Measurements from ENCODE around the gene ALDH2. TPM values are rescaled to one million over a fixed set of nuclear protein-coding genes. Genes with fewer than 3 reads are reported as not detected.
"Not testable (repeated sequence)": the region's sequence is repeated elsewhere in the genome, so short reads cannot be mapped to it uniquely, and the experiment has no call there.

The ALDH2 gene
- total and polyA plus RNA-seq, 9 donors: 14.6 to 52.6 (median 38.7) TPM

DNA sequence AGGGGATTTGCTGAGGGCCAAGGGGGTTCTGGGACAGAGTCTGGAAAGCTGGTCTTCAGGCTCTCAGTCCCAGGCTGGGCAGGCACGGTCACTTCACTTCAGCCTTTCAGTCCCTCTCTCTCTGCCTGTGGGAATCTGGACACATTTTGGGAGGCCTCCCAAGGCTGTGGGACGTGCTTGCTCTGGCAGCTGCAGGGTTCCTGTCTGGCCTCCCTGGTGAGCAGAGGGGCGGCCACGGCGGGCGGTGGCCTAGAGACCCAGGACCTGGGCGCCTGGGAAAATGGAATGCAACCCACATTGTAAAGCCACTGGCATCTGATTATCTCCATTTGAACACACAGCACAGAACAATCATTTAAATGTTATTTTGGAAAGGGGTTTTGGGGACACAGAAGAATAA is 10.1 kb upstream of the ALDH2 start:
- H3K9me3 ChIP-seq (replicated peaks; ENCODE audit: control insufficient read depth, low read depth, low read length): no peaks in the 10 kb centered on the region
- H3K4me1 ChIP-seq (ENCODE audit: control insufficient read depth, insufficient read depth, low read length): peaks cover 14% of the 10 kb centered on the region
- H3K36me3 ChIP-seq (ENCODE audit: control insufficient read depth, insufficient read depth, low read length): peaks cover 40% of the 10 kb centered on the region
- H3K4me3 ChIP-seq (ENCODE audit: low read length): no peak overlapping the region
- no peak overlapping the region for H3K27ac ChIP-seq (ENCODE audit: low read length)
- WGBS (ENCODE audit: insufficient coverage): 20% methylated on average over 1 of the region's 7 CpGs
- no peaks in the 10 kb centered on the region for H3K27me3 ChIP-seq (ENCODE audit: control insufficient read depth, insufficient read depth, low read length)
- DNase-seq: no peak

DNA sequence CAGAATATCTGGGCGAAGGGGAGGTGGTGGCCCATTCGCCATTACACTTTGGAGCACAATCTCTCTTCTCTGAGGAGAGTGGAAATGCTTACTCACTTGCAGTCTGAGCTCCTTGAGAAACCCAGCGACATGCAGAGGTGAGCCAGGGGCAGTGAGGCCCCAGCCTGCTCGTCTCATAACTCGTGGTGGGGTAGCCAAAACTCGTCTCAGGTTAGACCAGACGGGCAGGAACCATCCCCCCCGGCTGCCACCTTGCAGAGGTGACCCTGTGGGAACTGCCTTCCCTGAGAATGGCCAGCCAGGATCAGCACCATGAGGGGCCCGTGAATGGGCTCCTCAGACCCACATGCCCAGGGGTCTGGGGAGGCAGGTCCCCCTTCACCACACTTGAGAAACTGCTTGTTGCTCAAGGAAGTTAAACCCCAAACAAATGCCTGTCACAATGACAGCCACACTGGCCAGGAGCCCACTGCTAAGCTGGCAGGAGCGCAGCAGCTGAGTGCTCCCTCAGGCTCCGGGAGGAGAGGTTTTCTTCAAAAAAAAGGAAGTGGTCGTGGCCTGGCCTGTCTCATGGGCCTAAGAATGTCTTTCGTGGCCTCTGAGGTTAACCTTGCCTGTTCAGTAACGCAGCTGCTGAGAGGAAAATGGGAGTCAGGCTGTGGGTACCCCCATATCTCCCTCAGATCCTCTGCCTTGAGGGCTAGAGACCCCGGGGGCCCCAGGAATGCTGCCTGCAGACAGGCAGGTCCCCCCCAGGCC is 9.2 kb upstream of the ALDH2 start:
- Histone ChIP-seq H3K27ac (ENCODE audit: low read length) (peak overlapping the region; percentile 13), H3K4me1 (ENCODE audit: control insufficient read depth, insufficient read depth, low read length) (peaks cover 14% of the 10 kb centered on the region), H3K9me3 (replicated peaks; ENCODE audit: control insufficient read depth, low read depth, low read length) (no peaks in the 10 kb centered on the region), H3K36me3 (ENCODE audit: control insufficient read depth, insufficient read depth, low read length) (peaks cover 40% of the 10 kb centered on the region), H3K27me3 (ENCODE audit: control insufficient read depth, insufficient read depth, low read length) (no peaks in the 10 kb centered on the region), H3K4me3 (ENCODE audit: low read length) (no peak overlapping the region)
- DNase-seq: peak; percentile 59
- WGBS (ENCODE audit: insufficient coverage): 51% methylated on average over 8 of the region's 15 CpGs

DNA sequence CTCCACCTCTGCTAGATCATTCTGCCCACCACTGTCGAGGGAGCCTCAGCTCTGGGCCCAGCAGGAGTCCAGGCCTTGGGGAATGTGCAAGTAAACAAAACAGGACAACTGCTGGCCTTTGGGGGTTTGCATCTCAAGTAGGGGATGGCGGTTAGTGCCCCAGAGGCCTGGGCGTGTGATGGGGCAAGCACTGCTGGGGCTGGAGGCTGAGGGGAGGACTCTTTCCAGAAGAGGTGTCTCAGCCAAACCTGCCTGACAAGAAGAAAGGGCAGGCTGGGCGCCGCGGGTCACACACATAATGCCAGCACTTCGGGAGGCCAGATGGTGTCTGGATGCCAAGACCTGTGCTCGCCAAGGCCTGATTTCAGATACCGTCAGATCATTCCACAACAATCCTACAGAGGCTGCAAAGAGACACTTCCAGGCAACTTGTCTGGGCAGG is 8.6 kb upstream of the ALDH2 start:
- Histone ChIP-seq H3K4me3 (ENCODE audit: low read length) (no peak overlapping the region), H3K27me3 (ENCODE audit: control insufficient read depth, insufficient read depth, low read length) (no peaks in the 10 kb centered on the region), H3K9me3 (replicated peaks; ENCODE audit: control insufficient read depth, low read depth, low read length) (no peaks in the 10 kb centered on the region), H3K36me3 (ENCODE audit: control insufficient read depth, insufficient read depth, low read length) (peaks cover 40% of the 10 kb centered on the region), H3K4me1 (ENCODE audit: control insufficient read depth, insufficient read depth, low read length) (peaks cover 14% of the 10 kb centered on the region), H3K27ac (ENCODE audit: low read length) (no peak overlapping the region)
- no peak for DNase-seq
- WGBS (ENCODE audit: insufficient coverage): 62% methylated on average over 4 of the region's 9 CpGs

DNA sequence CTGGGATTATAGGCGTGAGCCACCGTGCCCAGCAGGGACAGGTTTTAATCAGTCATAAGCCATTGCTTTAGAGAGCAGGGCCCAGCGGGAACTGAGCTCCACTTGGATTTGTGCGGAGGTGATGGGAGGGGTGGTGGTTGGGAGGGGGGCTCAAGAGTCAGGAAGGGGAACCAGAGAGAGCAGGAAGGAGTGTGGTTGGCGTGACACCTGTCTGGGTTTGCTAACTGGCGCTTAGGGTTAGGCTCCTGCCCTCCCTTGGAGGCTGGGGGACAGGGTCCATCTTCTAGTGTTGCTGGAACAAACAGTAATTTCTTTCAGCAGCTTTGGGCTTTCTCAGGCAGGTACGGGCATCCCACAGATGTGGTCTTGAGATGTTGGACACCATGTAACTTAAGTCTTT is 7.5 kb upstream of the ALDH2 start:
- peaks cover 32% of the 10 kb centered on the region for H3K36me3 ChIP-seq (ENCODE audit: control insufficient read depth, insufficient read depth, low read length)
- no peak overlapping the region for H3K27ac ChIP-seq (ENCODE audit: low read length)
- H3K4me3 ChIP-seq (ENCODE audit: low read length): no peak overlapping the region
- WGBS (ENCODE audit: insufficient coverage): 78% methylated on average over 7 of the region's 7 CpGs
- peaks cover 14% of the 10 kb centered on the region for H3K4me1 ChIP-seq (ENCODE audit: control insufficient read depth, insufficient read depth, low read length)
- peaks cover 2% of the 10 kb centered on the region for H3K27me3 ChIP-seq (ENCODE audit: control insufficient read depth, insufficient read depth, low read length)
- no peak for DNase-seq
- no peaks in the 10 kb centered on the region for H3K9me3 ChIP-seq (replicated peaks; ENCODE audit: control insufficient read depth, low read depth, low read length)

DNA sequence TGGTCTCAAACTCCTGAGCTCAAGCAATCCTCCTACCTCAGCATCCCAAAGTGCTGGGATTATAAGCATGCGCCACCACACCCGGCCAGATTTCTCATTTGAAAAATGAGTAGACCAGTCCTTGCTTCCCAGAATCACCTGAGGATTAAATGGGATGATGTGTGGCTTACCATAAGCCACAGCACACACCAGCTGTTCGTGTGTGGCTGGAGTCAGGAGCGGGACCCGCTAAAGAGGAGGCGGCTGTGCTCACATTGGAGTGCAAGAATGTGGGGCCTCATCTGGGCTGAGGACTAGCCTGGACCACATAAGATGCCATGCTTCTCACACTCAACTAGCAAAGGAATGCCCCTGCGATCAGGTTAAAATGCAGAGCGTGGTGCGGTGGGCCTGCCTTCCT is 6.7 kb upstream of the ALDH2 start:
- H3K4me3 ChIP-seq (ENCODE audit: low read length): no peak overlapping the region
- no peak for DNase-seq
- no peaks in the 10 kb centered on the region for H3K9me3 ChIP-seq (replicated peaks; ENCODE audit: control insufficient read depth, low read depth, low read length)
- peaks cover 14% of the 10 kb centered on the region for H3K4me1 ChIP-seq (ENCODE audit: control insufficient read depth, insufficient read depth, low read length)
- no CpG with 5 or more reads among the region's 9 CpGs for WGBS (ENCODE audit: insufficient coverage)
- H3K27ac ChIP-seq (ENCODE audit: low read length): no peak overlapping the region
- H3K36me3 ChIP-seq (ENCODE audit: control insufficient read depth, insufficient read depth, low read length): peaks cover 26% of the 10 kb centered on the region
- H3K27me3 ChIP-seq (ENCODE audit: control insufficient read depth, insufficient read depth, low read length): peaks cover 2% of the 10 kb centered on the region

DNA sequence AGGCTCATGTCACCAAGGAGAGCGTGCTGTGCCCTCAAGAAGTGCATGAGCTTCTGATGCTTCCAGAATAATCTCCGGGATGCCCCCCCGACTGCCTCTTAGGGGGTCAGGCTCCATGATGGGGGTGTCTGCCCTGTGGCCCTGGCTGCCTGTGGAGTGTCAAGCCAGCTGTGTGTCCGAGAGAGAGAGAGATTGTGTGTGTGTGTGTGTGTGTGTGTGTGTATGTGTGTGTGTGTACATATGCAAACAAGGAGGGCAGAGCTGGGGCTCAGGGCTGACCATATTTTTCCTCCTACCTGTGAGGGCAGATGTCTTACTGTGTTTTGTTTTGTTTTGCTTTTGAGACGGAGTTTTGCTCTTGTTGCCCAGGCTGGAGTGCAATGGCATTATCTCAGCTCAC is 5.6 kb upstream of the ALDH2 start:
- DNase-seq: no peak
- Histone ChIP-seq H3K4me3 (ENCODE audit: low read length) (no peak overlapping the region), H3K4me1 (ENCODE audit: control insufficient read depth, insufficient read depth, low read length) (peaks cover 14% of the 10 kb centered on the region), H3K9me3 (replicated peaks; ENCODE audit: control insufficient read depth, low read depth, low read length) (no peaks in the 10 kb centered on the region), H3K27ac (ENCODE audit: low read length) (no peak overlapping the region), H3K36me3 (ENCODE audit: control insufficient read depth, insufficient read depth, low read length) (peaks cover 15% of the 10 kb centered on the region), H3K27me3 (ENCODE audit: control insufficient read depth, insufficient read depth, low read length) (peaks cover 5% of the 10 kb centered on the region)
- WGBS (ENCODE audit: insufficient coverage): 91% methylated on average over 3 of the region's 5 CpGs

DNA sequence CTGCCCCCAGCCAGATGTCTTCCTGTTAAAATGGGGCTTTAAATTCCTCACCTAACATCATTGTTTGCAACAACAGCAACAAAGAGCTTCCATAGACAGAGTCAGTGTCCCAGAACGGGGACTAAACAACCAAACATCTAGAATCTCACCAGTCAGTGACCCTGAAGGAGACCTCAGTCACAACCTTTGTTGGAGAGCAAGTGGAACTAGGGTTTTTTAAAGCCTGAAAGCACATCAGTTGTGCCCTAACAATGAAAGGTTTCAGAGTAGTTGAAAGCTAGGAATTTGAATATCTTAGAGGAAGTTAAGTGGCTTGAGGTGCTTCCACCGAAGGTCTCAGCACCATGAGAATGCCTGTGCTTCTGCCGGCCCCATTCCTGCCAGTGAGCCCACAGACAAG is 5.0 kb upstream of the ALDH2 start:
- Histone ChIP-seq H3K4me3 (ENCODE audit: low read length) (no peak overlapping the region), H3K36me3 (ENCODE audit: control insufficient read depth, insufficient read depth, low read length) (peaks cover 9% of the 10 kb centered on the region), H3K27ac (ENCODE audit: low read length) (no peak overlapping the region), H3K9me3 (replicated peaks; ENCODE audit: control insufficient read depth, low read depth, low read length) (no peaks in the 10 kb centered on the region), H3K27me3 (ENCODE audit: control insufficient read depth, insufficient read depth, low read length) (peaks cover 7% of the 10 kb centered on the region), H3K4me1 (ENCODE audit: control insufficient read depth, insufficient read depth, low read length) (peaks cover 19% of the 10 kb centered on the region)
- WGBS (ENCODE audit: insufficient coverage): 57% methylated on average over 2 of the region's 3 CpGs
- DNase-seq: no peak

DNA sequence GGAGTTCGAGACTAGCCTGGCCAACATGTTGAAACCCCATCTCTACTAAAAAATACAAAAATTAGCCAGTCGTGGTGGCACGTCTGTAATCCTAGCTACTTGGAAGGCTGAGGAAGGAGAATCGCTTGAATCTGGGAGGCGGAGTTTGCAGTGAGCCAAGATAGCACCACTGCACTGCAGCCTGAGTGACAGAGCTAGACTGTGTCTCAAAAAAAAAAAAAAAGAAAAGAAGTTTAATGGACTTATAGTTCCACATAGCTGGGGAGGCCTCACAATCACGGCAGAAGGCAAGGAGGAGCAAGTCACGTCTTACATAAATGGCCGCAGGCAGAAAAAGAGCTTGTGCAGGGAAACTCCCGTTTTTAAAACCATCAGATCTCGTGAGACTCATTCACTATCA is 3.2 kb upstream of the ALDH2 start:
- not testable (repeated sequence) for DNase-seq; H3K9me3 ChIP-seq (replicated peaks; ENCODE audit: control insufficient read depth, low read depth, low read length); H3K27me3 ChIP-seq (ENCODE audit: control insufficient read depth, insufficient read depth, low read length); H3K4me3 ChIP-seq (ENCODE audit: low read length); H3K27ac ChIP-seq (ENCODE audit: low read length); H3K36me3 ChIP-seq (ENCODE audit: control insufficient read depth, insufficient read depth, low read length)
- peaks cover 15% of the 10 kb centered on the region for H3K4me1 ChIP-seq (ENCODE audit: control insufficient read depth, insufficient read depth, low read length)
- WGBS (ENCODE audit: insufficient coverage): 43% methylated on average over 4 of the region's 10 CpGs

DNA sequence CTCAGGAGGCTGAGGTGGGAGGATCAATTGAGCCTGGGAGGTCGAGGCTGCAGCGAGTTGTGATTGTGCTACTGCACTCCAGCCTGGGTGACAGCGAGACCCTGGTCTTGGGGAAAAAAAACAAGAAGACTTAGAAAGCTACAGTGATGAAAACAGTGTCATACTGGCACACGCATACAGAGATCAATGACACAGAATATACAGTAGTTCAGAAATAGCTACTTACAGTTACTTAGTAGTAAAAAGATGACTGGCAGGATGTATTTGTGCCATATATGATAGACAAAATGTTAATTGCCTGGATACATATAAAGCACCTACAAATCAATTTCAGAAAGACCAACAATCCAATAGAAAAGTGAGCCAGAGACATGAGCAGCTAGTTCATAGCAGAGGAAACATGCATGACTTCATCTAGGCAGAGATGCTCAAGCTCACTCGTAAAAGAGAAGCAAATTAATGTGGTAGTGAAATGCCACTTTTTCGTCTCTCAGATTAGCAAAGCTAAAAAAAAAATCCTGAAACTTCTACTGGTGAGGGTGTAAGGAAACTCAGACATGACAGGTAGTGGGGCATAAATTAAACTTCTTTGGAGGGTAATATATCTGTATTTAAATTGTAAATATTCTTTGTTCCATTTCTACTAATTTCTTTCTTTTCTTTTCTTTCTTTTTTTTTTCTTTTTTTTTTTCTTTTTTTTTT is 2.5 kb upstream of the ALDH2 start:
- DNase-seq: no peak
- H3K27ac ChIP-seq (ENCODE audit: low read length): no peak overlapping the region
- no peaks in the 10 kb centered on the region for H3K36me3 ChIP-seq (ENCODE audit: control insufficient read depth, insufficient read depth, low read length)
- H3K4me1 ChIP-seq (ENCODE audit: control insufficient read depth, insufficient read depth, low read length): peaks cover 15% of the 10 kb centered on the region
- no CpG with 5 or more reads among the region's 6 CpGs for WGBS (ENCODE audit: insufficient coverage)
- peaks cover 9% of the 10 kb centered on the region for H3K27me3 ChIP-seq (ENCODE audit: control insufficient read depth, insufficient read depth, low read length)
- H3K4me3 ChIP-seq (ENCODE audit: low read length): no peak overlapping the region
- H3K9me3 ChIP-seq (replicated peaks; ENCODE audit: control insufficient read depth, low read depth, low read length): no peaks in the 10 kb centered on the region

DNA sequence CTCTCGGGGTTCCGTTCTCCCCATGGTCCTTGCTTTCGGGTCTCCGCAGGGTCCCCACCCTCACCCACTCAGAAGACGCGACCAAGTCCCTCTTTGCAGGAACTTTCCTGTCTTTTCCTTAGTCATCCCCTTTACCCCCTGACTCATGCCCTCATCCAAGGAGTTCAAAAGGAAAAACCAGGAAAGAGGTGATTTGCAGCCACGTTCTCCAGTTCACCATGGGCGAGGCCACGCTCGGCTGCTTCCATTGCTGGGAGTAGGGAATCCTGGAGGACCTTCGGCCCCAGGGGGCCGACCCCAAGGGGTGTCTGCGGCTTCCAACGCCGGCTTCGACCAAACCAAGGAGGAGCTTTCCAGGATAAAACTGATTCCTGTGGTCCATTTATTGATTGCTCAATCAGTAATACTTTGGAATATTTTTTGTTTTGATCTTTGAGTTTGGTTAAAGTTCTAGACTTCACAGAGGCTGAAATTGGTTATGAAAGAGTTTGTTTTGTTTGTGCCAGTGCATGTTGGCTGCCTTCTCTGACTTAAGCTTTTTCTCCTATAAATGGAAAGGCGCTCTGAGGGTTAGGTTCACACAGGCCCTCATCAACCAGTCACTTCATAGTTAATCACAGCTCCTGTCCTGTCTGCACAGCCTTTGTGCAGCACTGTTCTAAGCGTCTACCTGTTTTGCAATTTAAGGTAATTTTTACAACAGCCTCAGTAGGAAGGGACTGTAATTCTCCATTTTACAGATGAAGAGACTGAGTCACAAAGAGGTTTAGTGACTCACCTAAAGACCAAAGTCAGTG is 827 bp downstream of the ALDH2 start:
- WGBS (ENCODE audit: insufficient coverage): 5% methylated on average over 17 of the region's 18 CpGs
- peak overlapping the region; percentile 73 for H3K4me3 ChIP-seq (ENCODE audit: low read length)
- H3K36me3 ChIP-seq (ENCODE audit: control insufficient read depth, insufficient read depth, low read length): peaks cover 5% of the 10 kb centered on the region
- H3K9me3 ChIP-seq (replicated peaks; ENCODE audit: control insufficient read depth, low read depth, low read length): no peaks in the 10 kb centered on the region
- H3K27me3 ChIP-seq (ENCODE audit: control insufficient read depth, insufficient read depth, low read length): peaks cover 9% of the 10 kb centered on the region
- H3K4me1 ChIP-seq (ENCODE audit: control insufficient read depth, insufficient read depth, low read length): peaks cover 15% of the 10 kb centered on the region
- H3K27ac ChIP-seq (ENCODE audit: low read length): no peak overlapping the region
- DNase-seq: no peak
